Measurements from ENCODE around the gene NAB2. TPM values are rescaled to one million over a fixed set of nuclear protein-coding genes. Genes with fewer than 3 reads are reported as not detected.

Gene NAB2
- total RNA-seq, 2 donors from 2014 or later, result 30.7 to 31.0 TPM

DNA sequence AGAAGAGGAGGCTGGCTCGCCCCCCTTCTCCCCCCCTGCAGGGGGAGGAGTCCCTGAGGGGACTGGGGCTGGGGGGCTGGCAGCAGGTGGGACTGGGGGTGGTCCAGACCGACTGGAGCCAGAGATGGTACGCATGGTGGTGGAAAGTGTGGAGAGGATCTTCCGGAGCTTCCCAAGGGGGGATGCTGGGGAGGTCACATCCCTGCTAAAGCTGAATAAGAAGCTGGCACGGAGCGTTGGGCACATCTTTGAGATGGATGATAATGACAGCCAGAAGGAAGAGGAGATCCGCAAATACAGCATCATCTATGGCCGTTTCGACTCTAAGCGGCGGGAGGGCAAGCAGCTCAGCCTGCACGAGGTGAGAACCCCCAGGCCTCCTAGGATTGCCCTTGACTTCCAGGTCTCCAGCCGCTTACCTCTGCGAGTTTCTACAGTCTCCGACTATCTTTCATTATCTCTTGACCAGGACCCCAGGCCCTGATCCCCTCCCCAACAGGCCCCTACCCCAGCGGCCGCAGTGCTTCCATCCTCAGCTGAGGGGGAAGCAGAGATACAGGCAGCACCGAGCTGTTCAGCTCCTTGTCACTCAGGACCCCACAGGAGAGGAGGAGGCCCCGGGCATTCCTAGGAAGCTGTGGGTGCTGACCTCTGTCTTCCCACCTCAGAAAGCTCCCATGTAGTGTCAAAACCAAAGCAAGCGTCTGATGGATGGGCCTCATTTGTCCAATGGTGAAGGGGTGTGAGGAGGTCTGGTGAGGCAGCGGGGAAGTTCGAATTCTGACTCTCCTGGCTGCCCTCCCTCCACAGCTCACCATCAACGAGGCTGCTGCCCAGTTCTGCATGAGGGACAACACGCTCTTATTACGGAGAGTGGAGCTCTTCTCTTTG is 3.0 kb downstream of the NAB2 start:
- Mint-ChIP-seq H3K9me3 (no peaks in the 10 kb centered on the region), H3K4me3 (peak overlapping the region; percentile 44 to 47), H3K4me1 (ENCODE audit: low read depth) (peaks cover 71% of the 10 kb centered on the region), H3K36me3 (ENCODE audit: insufficient read depth in 2 of 2) (peaks cover 6 to 13% of the 10 kb centered on the region in 2 donors), H3K27ac (peak overlapping the region; percentile 33), H3K27me3 (ENCODE audit: low read depth) (no peaks in the 10 kb centered on the region)
- no peak for ATAC-seq (replicated peaks in 1 of 2)
- DNase-seq, result no peak

GRCh38 chr12:57092529-57092862 is 3.6 kb downstream of the NAB2 start:
- ATAC-seq (replicated peaks in 1 of 2), result no peak
- DNase-seq, result no peak
- H3K4me1 Mint-ChIP-seq (ENCODE audit: low read depth), result peaks cover 71% of the 10 kb centered on the region
- H3K4me3 Mint-ChIP-seq, result peak overlapping the region in 1 of 2 donors; percentile 38
- H3K36me3 Mint-ChIP-seq (ENCODE audit: insufficient read depth in 2 of 2), result peaks cover 8 to 13% of the 10 kb centered on the region in 2 donors
- H3K9me3 Mint-ChIP-seq, result no peaks in the 10 kb centered on the region
- no peak overlapping the region for H3K27ac Mint-ChIP-seq
- no peaks in the 10 kb centered on the region for H3K27me3 Mint-ChIP-seq (ENCODE audit: low read depth)

DNA sequence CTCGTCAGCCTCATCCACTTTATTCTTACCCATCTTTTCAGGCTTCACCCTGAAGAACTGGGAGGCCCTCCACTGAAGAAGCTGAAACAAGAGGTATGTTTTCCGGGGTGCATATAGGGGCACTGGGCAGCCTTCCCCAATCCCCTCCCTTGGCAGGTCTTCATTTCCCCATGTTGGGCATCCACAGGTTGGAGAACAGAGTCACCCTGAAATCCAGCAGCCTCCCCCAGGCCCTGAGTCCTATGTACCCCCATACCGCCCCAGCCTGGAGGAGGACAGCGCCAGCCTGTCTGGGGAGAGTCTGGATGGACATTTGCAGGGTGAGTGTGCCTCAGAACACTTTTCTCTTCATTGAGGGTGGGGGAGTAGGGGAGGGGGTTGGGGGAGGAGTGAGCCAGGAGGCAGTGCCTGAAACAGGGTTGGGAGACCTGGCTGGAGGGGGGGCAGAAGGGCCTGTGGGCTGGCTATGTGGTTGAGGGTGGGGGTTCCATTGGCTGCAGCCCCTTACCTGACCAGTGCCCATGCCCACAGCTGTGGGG is 4.0 kb downstream of the NAB2 start:
- H3K4me3 Mint-ChIP-seq, result peak overlapping the region; percentile 70 to 86
- H3K27me3 Mint-ChIP-seq (ENCODE audit: low read depth), result no peaks in the 10 kb centered on the region
- peaks cover 69% of the 10 kb centered on the region for H3K4me1 Mint-ChIP-seq (ENCODE audit: low read depth)
- H3K36me3 Mint-ChIP-seq (ENCODE audit: insufficient read depth in 2 of 2), result peaks cover 8 to 13% of the 10 kb centered on the region in 2 donors
- no peaks in the 10 kb centered on the region for H3K9me3 Mint-ChIP-seq
- ATAC-seq (replicated peaks in 1 of 2) (no peak), DNase-seq (no peak)
- no peak overlapping the region for H3K27ac Mint-ChIP-seq

- H3K27me3 Mint-ChIP-seq (ENCODE audit: low read depth), result no peaks in the 10 kb centered on the region
- peak; percentile 54 for ATAC-seq (replicated peaks in 1 of 2)
- H3K4me3 Mint-ChIP-seq, result peak overlapping the region; percentile 70 to 86
- peak overlapping the region; percentile 9 for H3K27ac Mint-ChIP-seq
- H3K36me3 Mint-ChIP-seq (ENCODE audit: insufficient read depth in 2 of 2), result peaks cover 6 to 13% of the 10 kb centered on the region in 2 donors
- H3K4me1 Mint-ChIP-seq (ENCODE audit: low read depth), result peaks cover 67% of the 10 kb centered on the region
- DNase-seq, result peak; percentile 76 to 79
- no peaks in the 10 kb centered on the region for H3K9me3 Mint-ChIP-seq
These were observed 4.7 kb downstream of the NAB2 start for GRCh38 chr12:57093415-57094207.

DNA sequence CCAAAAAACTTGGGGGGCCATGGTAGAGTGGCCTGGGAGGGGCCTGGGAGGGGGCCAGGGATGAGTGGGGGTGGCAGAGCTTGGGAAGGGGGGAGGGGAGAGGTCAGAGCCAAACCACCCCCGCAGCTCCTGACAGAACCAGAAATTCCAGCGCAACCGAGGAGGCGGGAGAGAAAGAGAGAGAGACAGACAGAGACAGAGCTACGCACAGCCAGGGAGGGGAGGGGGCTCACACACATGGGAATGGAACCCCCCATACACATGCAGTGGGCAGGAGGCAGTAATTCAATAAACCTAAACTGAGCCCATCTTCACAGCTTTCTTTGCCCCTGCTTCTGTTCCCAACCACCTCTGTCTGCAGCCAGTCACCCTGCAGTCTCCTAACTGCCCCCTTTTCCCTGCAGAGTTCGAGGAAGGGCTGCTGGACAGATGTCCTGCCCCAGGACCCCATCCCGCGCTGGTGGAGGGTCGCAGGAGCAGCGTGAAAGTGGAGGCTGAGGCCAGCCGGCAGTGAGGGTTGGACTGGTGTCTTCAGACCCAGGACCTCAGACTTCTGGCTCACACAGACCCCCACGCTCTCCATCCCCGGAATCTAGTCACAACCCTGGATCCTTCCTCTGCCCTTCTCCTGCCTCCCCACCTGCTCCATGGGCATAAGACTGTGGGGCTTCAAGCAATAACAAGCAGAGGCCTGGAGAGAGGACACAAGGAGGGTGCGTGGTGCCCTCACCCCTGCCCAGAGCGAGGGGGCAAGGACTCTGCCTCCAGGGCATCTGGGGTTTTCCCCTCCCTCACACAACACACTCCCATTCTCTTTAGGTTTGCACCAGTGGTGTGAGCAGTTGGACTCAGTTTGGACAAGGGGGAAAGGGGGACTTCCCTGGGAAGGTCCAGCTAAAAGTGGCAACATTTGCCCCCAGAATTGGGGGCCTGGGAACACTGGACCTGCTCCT is 5.6 kb downstream of the NAB2 start:
- no peaks in the 10 kb centered on the region for H3K27me3 Mint-ChIP-seq (ENCODE audit: low read depth)
- H3K9me3 Mint-ChIP-seq, result no peaks in the 10 kb centered on the region
- peaks cover 6 to 19% of the 10 kb centered on the region in 2 donors for H3K36me3 Mint-ChIP-seq (ENCODE audit: insufficient read depth in 2 of 2)
- ATAC-seq (replicated peaks in 1 of 2) (no peak), DNase-seq (no peak)
- peak overlapping the region; percentile 74 for H3K27ac Mint-ChIP-seq
- H3K4me1 Mint-ChIP-seq (ENCODE audit: low read depth), result peaks cover 70% of the 10 kb centered on the region
- peak overlapping the region; percentile 7 to 86 for H3K4me3 Mint-ChIP-seq

GRCh38 chr12:57095440-57095839 is 6.5 kb downstream of the NAB2 start:
- Mint-ChIP-seq H3K27me3 (ENCODE audit: low read depth) (no peaks in the 10 kb centered on the region), H3K36me3 (ENCODE audit: insufficient read depth in 2 of 2) (peaks cover 7 to 23% of the 10 kb centered on the region in 2 donors), H3K4me1 (ENCODE audit: low read depth) (peaks cover 61% of the 10 kb centered on the region), H3K9me3 (no peaks in the 10 kb centered on the region), H3K27ac (peak overlapping the region; percentile 74), H3K4me3 (no peak overlapping the region)
- no peak for ATAC-seq (replicated peaks in 1 of 2)
- no peak for DNase-seq

GRCh38 chr12:57096099-57096572 is 7.2 kb downstream of the NAB2 start:
- Mint-ChIP-seq H3K4me1 (ENCODE audit: low read depth) (peaks cover 54% of the 10 kb centered on the region), H3K4me3 (no peak overlapping the region), H3K9me3 (no peaks in the 10 kb centered on the region), H3K27me3 (ENCODE audit: low read depth) (no peaks in the 10 kb centered on the region), H3K27ac (peak overlapping the region; percentile 35), H3K36me3 (ENCODE audit: insufficient read depth in 2 of 2) (peaks cover 7 to 25% of the 10 kb centered on the region in 2 donors)
- ATAC-seq (replicated peaks in 1 of 2), result no peak
- no peak for DNase-seq

DNA sequence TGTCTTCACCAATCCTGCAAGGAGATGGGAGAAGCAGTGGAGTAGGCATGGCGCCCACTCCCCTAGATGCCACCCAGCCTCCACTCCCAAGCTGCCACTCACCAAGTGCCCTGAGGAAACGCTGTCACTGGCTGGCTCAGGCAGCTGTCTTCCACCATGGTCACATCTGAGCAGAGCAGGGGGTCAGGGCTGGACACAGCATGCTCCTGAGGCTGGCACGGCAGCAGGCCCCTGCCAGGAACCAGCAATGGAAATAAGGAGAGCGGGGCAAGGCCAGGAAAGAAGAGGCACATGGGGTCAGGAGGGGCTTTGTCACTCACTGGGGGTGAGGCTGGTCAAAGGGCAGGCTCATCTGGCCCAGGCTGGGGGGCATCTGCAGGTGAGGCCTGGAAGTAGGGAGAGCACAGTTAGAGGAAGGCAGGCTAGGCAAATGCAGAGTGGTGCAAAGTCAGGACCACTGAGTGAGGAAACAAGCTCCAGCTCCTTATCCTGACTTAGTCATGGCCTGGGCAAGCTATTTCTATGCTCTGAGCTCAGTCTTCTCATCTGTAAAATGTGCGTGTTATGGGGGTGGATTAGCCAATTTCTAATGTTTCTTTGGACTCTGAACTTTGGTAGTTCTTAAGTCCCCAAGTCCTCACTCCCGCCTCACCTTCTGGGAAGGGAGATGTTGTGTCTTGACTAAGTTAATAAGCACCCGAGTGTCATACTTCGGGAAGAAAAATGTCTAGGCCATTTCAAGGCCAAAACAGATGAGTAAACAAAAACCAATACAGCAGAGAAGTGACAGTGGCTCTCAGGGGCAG is 8.0 kb downstream of the NAB2 start:
- no peak for DNase-seq
- no peak for ATAC-seq (replicated peaks in 1 of 2)
- H3K27me3 Mint-ChIP-seq (ENCODE audit: low read depth), result no peaks in the 10 kb centered on the region
- H3K36me3 Mint-ChIP-seq (ENCODE audit: insufficient read depth in 2 of 2), result peaks cover 7 to 22% of the 10 kb centered on the region in 2 donors
- H3K27ac Mint-ChIP-seq, result peak overlapping the region; percentile 35
- no peak overlapping the region for H3K4me3 Mint-ChIP-seq
- peaks cover 51% of the 10 kb centered on the region for H3K4me1 Mint-ChIP-seq (ENCODE audit: low read depth)
- H3K9me3 Mint-ChIP-seq, result no peaks in the 10 kb centered on the region

GRCh38 chr12:57097554-57097835 is 8.6 kb downstream of the NAB2 start:
- no peak overlapping the region for H3K27ac Mint-ChIP-seq
- no peak for ATAC-seq (replicated peaks in 1 of 2)
- H3K4me1 Mint-ChIP-seq (ENCODE audit: low read depth), result peaks cover 51% of the 10 kb centered on the region
- H3K36me3 Mint-ChIP-seq (ENCODE audit: insufficient read depth in 2 of 2), result peaks cover 7 to 22% of the 10 kb centered on the region in 2 donors
- no peak overlapping the region for H3K4me3 Mint-ChIP-seq
- DNase-seq, result no peak
- H3K27me3 Mint-ChIP-seq (ENCODE audit: low read depth), result no peaks in the 10 kb centered on the region
- no peaks in the 10 kb centered on the region for H3K9me3 Mint-ChIP-seq

GRCh38 chr12:57098546-57098945 is 9.6 kb downstream of the NAB2 start:
- Mint-ChIP-seq H3K27ac (peak overlapping the region; percentile 9), H3K4me3 (no peak overlapping the region), H3K27me3 (ENCODE audit: low read depth) (no peaks in the 10 kb centered on the region), H3K36me3 (ENCODE audit: insufficient read depth in 2 of 2) (peaks cover 7 to 28% of the 10 kb centered on the region in 2 donors), H3K4me1 (ENCODE audit: low read depth) (peaks cover 48% of the 10 kb centered on the region), H3K9me3 (no peaks in the 10 kb centered on the region)
- ATAC-seq (replicated peaks in 1 of 2) (no peak), DNase-seq (no peak)

- H3K27me3 Mint-ChIP-seq (ENCODE audit: low read depth), result no peaks in the 10 kb centered on the region
- H3K4me1 Mint-ChIP-seq (ENCODE audit: low read depth), result peaks cover 43% of the 10 kb centered on the region
- peak overlapping the region; percentile 41 for H3K27ac Mint-ChIP-seq
- H3K9me3 Mint-ChIP-seq, result no peaks in the 10 kb centered on the region
- ATAC-seq (replicated peaks in 1 of 2) (no peak), DNase-seq (no peak)
- no peak overlapping the region for H3K4me3 Mint-ChIP-seq
- peaks cover 10 to 26% of the 10 kb centered on the region in 2 donors for H3K36me3 Mint-ChIP-seq (ENCODE audit: insufficient read depth in 2 of 2)
These were observed 10.3 kb downstream of the NAB2 start for GRCh38 chr12:57099047-57099714.
